Stimulated activated naive CD8-positive, alpha-beta T cell treated with anti-CD3 and anti-CD28 coated beads, Interleukin-15, Interleukin-2, amounts not matched to agents 100 U/mL and 50 U/mL, for 24 hours (primary cell): Measurements from ENCODE around the gene SERINC5.
"Not testable (repeated sequence)": the region's sequence is repeated elsewhere in the genome, so short reads cannot be mapped to it uniquely, and the experiment has no call there.

Experiments
- ATAC-seq: fragments of 150-1000 bp; cut with Tn5 transposase; one replicate; pipeline ENCODE4 v1.10.0; 2021
- DNase-seq: peaks from one replicate; pipeline ENCODE4 v3.0.0; 2021

SERINC5 gene

GRCh38 chr5:80227979-80228596 lies 27.8 kb downstream of the SERINC5 start:
- no peak for ATAC-seq
- no peak for DNase-seq

GRCh38 chr5:80225934-80226326 lies 29.9 kb downstream of the SERINC5 start:
- DNase-seq (no peak), ATAC-seq (peak; percentile 39)

GRCh38 chr5:80225189-80225933 lies 30.5 kb downstream of the SERINC5 start:
- no peak for ATAC-seq
- DNase-seq, result no peak

GRCh38 chr5:80223561-80223960 lies 32.3 kb downstream of the SERINC5 start:
- DNase-seq, result no peak

GRCh38 chr5:80220245-80220897 lies 35.5 kb downstream of the SERINC5 start:
- no peak for ATAC-seq
- DNase-seq, result no peak

More at GRCh38 chr5:80223561-80223960, 32.3 kb downstream of the SERINC5 start:
- ATAC-seq, result no peak

GRCh38 chr5:80219391-80219790 lies 36.5 kb downstream of the SERINC5 start:
- DNase-seq, result no peak

GRCh38 chr5:80217667-80218066 lies 38.2 kb downstream of the SERINC5 start:
- ATAC-seq (no peak), DNase-seq (no peak)

More at GRCh38 chr5:80219391-80219790, 36.5 kb downstream of the SERINC5 start:
- no peak for ATAC-seq

- peak; percentile 40 for DNase-seq
- ATAC-seq, result peak; percentile 47
Observed at GRCh38 chr5:80216753-80217596, 38.9 kb downstream of the SERINC5 start.

GRCh38 chr5:80216096-80216495 lies 39.8 kb downstream of the SERINC5 start:
- ATAC-seq (no peak), DNase-seq (no peak)

GRCh38 chr5:80215523-80215922 lies 40.3 kb downstream of the SERINC5 start:
- DNase-seq, result no peak
- ATAC-seq, result peak; percentile 52

GRCh38 chr5:80213466-80213865 lies 42.4 kb downstream of the SERINC5 start:
- no peak for DNase-seq
- no peak for ATAC-seq

- ATAC-seq (no peak), DNase-seq (no peak)
Observed at GRCh38 chr5:80212171-80212667, 43.6 kb downstream of the SERINC5 start.

GRCh38 chr5:80211327-80211726 lies 44.5 kb downstream of the SERINC5 start:
- no peak for ATAC-seq
- no peak for DNase-seq

GRCh38 chr5:80210014-80210413 lies 45.8 kb downstream of the SERINC5 start:
- ATAC-seq (no peak), DNase-seq (no peak)

GRCh38 chr5:80208381-80208780 lies 47.5 kb downstream of the SERINC5 start:
- ATAC-seq, result no peak

GRCh38 chr5:80207832-80208231 lies 48.0 kb downstream of the SERINC5 start:
- ATAC-seq (no peak), DNase-seq (no peak)

More at GRCh38 chr5:80208381-80208780, 47.5 kb downstream of the SERINC5 start:
- no peak for DNase-seq

- DNase-seq (no peak), ATAC-seq (peak; percentile 65)
Observed at GRCh38 chr5:80206282-80206681, 49.6 kb downstream of the SERINC5 start.

- DNase-seq, result no peak
Observed at GRCh38 chr5:80205846-80206245, 50.0 kb downstream of the SERINC5 start.

GRCh38 chr5:80204808-80205614 lies 50.8 kb downstream of the SERINC5 start:
- peak; percentile 39 for ATAC-seq
- no peak for DNase-seq

More at GRCh38 chr5:80205846-80206245, 50.0 kb downstream of the SERINC5 start:
- no peak for ATAC-seq

GRCh38 chr5:80201763-80202162 lies 54.1 kb downstream of the SERINC5 start:
- ATAC-seq, DNase-seq: not testable (repeated sequence)

- DNase-seq (no peak), ATAC-seq (no peak)
Observed at GRCh38 chr5:80198920-80199319, 56.9 kb downstream of the SERINC5 start.
